GM12865 (cell line): ENCODE results near the gene LDLRAP1.

Experiments used
- DNase-seq: peaks from one replicate; pipeline ENCODE4 v3.0.0; 2010; ENCODE audit warnings: low read depth
- H3K4me3 ChIP-seq: 2 replicates; pipeline ENCODE4 v1.5.1; 2011; ENCODE audit warnings: mild to moderate bottlenecking, low read depth, low read length, control low read depth
- TF ChIP-seq, protein P1 (sequence below): IDR thresholded peaks from 2 replicates; pipeline ENCODE4 v1.5.1; 2011; ENCODE audit warnings: low read length, control low read depth, low read depth, inconsistent platforms; ENCODE audit not compliant: insufficient read depth; ENCODE audit errors: missing control alignments

The LDLRAP1 gene

DNA sequence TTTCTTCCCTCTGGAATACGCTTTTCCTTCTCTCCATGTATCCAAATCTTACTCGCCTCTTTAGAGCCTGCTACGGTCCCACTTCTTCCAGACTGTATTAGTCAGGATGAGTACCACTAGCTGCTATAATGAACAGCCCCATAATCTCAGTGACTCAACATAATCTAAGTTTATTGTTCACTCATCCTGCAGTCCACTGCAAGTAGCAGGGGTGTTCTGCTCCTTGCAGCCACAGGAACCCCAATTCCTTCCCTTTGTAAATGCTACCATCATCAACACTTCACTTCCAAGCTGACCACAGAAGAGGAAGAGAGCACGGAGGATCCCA is 18.1 kb upstream of the LDLRAP1 start:
- no peak overlapping the region for H3K4me3 ChIP-seq
- DNase-seq: no peak
- TF ChIP-seq, protein P1, sequence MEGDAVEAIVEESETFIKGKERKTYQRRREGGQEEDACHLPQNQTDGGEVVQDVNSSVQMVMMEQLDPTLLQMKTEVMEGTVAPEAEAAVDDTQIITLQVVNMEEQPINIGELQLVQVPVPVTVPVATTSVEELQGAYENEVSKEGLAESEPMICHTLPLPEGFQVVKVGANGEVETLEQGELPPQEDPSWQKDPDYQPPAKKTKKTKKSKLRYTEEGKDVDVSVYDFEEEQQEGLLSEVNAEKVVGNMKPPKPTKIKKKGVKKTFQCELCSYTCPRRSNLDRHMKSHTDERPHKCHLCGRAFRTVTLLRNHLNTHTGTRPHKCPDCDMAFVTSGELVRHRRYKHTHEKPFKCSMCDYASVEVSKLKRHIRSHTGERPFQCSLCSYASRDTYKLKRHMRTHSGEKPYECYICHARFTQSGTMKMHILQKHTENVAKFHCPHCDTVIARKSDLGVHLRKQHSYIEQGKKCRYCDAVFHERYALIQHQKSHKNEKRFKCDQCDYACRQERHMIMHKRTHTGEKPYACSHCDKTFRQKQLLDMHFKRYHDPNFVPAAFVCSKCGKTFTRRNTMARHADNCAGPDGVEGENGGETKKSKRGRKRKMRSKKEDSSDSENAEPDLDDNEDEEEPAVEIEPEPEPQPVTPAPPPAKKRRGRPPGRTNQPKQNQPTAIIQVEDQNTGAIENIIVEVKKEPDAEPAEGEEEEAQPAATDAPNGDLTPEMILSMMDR: no peak

DNA sequence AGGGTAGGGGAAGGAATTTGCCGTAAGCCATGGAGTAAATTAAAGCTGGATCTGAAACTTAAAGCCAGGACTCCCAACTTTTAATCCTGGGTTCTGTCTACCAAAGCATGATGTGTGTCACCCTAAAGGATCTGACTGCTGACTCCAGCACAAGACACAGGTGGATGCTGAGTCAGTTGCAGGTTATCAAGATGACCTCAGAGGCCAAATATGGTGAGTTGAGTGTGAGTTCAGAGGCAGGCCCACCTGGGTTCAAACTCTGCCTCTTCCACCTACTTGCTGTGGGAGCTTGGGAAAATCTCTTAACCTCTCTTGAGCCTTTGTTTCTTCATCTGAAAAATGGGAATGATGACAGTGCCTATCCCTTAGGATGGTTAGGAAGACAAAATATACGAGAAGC is 16.7 kb upstream of the LDLRAP1 start:
- TF ChIP-seq, protein P1: no peak
- DNase-seq: no peak
- no peak overlapping the region for H3K4me3 ChIP-seq

DNA sequence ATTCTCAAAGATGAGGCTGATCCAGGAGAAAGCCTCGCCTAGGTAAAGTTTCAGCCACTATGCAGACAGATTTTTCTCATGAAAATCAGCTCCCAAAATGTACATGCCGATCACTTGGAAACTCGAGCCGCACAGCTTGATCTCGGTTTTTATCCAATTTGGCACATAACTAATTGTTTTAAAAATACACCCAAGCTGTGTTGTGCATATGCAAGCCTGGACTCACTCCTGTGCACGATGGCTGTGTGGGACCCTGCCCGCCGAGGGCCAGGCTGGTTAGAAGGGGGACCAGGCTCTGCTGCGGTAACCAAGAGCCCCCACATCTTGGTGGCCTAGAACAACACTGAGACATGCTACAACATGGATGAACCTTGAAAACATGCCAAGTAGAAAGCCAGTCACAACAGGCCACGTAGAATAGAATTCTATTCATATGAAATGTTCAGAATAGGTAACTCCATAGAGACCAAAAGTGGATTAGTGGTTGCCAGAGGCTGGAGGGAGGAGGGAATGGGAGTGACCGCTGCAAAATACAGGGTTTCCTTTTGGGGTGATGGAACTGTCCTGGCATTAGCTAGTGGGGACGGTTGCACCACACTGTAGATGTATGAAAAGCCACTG is 16.1 kb upstream of the LDLRAP1 start:
- TF ChIP-seq, protein P1: no peak
- no peak overlapping the region for H3K4me3 ChIP-seq
- DNase-seq: no peak

DNA sequence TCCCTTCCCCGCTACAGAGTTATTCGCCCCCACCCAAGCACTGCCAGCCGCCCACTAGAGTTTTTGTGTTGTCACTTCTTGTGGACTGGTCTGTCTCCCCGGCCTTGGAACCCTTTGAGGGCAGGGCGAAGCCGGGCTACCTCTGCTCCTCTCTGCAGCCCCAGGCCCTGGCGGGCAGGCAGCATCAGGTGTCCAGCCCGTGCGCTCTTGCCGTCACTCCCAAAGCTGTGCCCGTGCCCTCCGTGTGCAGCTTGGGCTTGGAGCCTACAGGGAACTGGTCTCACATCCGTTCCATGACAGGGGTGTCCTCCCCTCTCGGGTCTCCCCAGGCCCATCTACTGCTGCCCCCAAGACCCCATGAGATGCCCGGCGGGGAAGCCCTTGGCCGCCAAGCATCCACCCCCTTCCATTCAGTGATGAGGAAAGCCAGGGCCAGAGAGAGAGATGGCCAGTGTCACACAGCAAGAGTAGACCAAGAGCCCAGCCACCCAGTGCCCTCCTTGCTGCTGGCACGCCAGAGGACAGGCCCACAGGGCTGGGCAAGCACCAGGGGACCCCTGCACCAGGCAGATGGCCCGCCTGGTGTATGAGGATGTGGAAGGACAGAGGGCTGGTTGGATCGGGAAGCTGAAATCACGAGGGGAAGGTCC is 15.3 kb upstream of the LDLRAP1 start:
- DNase-seq: no peak
- H3K4me3 ChIP-seq: no peak overlapping the region
- TF ChIP-seq, protein P1: no peak

DNA sequence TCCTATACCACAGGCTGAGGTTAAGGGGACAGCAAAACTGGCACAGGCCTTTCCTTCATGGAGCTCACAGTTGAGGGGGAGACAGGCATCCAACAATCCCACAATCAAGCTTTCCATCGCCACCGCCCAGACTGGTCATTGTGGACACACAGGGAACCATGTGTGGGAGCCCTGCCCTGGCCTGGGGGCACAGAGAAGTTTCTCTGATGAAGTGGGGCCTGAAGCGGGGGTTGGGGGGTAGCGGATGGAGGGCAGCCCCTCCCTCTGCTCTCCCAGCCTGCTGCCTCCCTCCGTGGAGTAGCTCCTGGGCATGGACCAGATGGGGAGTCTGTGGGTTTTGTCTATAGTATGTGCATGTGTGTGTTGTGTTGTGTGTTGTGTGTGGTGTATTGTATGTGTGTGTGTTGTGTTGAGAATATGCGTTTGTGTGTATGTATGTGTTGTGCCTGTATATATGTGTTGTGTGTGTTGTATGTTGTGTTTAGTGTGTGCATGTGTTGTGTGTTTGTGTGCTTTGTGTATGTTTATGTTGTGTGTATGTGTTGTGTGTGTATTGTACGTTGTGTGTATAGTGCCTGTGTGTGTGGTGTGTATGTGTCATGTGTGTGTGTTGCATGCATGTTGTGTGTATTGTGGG is 14.4 kb upstream of the LDLRAP1 start:
- no peak overlapping the region for H3K4me3 ChIP-seq
- no peak for DNase-seq
- TF ChIP-seq, protein P1: no peak

DNA sequence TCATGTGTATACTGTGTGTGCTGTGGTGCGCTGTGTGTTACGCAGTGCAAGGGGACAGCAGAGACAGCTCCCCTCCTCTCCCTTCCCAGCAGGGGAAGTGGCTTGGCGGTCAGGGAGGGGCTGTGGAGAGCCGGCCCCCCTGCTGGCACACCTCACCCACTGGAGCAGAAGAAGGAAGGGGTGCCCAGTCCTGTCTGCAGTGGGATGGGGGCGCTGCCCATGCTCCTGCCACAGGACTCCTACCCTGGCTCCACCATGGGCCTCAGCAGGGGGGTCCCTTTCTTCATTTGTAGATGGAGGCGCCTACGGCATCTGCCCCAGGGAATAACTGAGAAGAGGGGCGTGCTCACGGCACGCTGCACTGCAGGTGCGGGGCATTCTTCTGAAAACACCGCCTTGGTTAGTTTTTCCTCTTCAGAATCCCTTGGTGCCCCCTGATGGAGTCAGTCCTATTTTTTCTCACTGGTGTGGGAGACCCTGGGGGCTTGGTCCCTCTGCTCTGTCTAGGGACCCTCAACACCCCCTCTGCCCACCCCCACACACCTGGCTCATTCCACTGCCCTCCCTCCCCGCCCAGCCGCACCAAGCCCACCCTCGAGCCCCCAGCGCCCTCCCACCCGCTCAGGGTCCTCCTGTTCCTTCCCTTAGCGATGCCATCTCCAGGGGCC is 13.8 kb upstream of the LDLRAP1 start:
- no peak for DNase-seq
- TF ChIP-seq, protein P1: no peak
- no peak overlapping the region for H3K4me3 ChIP-seq
